ENCODE measurements around the gene RAVER2.

- no peak for TF ChIP-seq CTCF (conservative IDR thresholded peaks at IDR 0.05; ENCODE audit: low read length)
- no peak for TF ChIP-seq EZH2phosphoT487 (IDR thresholded peaks at IDR 0.05; ENCODE audit: borderline replicate concordance, low read depth, low read length)
These were observed 103.9 kb downstream of the RAVER2 start for GRCh38 chr1:64848803-64849202.
